ENCODE results near the gene HPSE2.
A peak's percentile ranks its signal among the peaks of the same experiment; 100 is the strongest.
"Not testable (repeated sequence)": the region's sequence is repeated elsewhere in the genome, so short reads cannot be mapped to it uniquely, and the experiment has no call there.

The HPSE2 gene

DNA sequence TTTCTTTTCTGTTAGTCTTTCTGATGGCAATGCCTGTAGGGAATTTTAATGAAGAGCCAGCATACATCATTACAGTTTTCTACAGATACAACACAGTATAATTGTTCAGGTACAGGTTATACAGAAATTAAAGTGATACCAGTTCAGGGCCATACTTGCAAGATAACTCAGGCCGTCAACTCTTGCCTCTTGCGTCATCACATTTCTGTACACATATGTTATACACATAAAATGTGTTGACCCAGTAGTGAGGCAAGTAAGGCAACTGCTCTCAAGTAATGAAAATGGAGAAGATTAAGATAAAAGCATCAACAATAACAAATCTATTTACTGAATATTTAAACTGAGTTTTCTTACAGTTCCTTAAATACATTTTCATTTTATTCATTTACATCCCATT lies 317.8 kb downstream of the HPSE2 start:
- no peak overlapping the region for H3K27ac ChIP-seq
- TF ChIP-seq CTCF (conservative IDR thresholded peaks at IDR 0.05) (no peak), ZFX (IDR thresholded peaks at IDR 0.05) (no peak)

DNA sequence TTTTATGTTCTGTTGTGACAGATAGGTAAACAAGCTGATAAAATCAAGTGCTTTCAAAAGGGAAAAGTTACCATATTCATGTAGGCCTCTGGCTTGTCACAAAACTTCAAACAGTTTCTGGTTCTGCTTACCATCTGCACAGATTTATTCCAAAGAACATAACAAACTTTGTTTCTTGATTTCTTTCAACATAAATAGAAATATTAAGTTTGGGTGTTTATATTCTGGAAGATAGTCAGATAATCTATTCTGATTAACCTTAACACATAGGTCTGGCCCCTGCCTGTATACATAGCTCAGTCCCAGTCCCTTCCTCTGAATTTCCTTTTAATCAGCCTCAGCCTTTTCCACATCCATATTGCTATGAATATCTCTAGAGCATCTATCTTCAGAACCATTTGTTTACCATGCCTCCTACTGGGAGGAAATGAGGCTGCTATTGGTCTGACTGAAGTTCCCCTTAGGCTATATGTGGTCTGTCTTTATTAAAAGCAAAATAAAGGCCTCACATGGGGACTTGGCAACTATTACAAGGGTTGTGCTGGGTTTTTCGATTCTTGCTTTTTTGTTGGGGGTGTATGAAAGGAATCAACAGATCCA lies 319.0 kb downstream of the HPSE2 start:
- no peak overlapping the region for H3K27ac ChIP-seq

GRCh38 chr10:98915911-98916310 lies 319.7 kb downstream of the HPSE2 start:
- TF ChIP-seq CTCF (conservative IDR thresholded peaks at IDR 0.05) (no peak), ZFX (IDR thresholded peaks at IDR 0.05) (no peak)
- H3K27ac ChIP-seq: no peak overlapping the region

More for the DNA sequence above, 319.0 kb downstream of the HPSE2 start:
- no peak for TF ChIP-seq ZFX (IDR thresholded peaks at IDR 0.05)
- TF ChIP-seq CTCF (conservative IDR thresholded peaks at IDR 0.05): 0 out of 2 replicates have a peak, but pooled peaks have one; percentile 6

- no peak for TF ChIP-seq CTCF (conservative IDR thresholded peaks at IDR 0.05)
- TF ChIP-seq ZFX (IDR thresholded peaks at IDR 0.05): no peak
- H3K27ac ChIP-seq: no peak overlapping the region
Observed at GRCh38 chr10:98910546-98910945, 325.1 kb downstream of the HPSE2 start.

DNA sequence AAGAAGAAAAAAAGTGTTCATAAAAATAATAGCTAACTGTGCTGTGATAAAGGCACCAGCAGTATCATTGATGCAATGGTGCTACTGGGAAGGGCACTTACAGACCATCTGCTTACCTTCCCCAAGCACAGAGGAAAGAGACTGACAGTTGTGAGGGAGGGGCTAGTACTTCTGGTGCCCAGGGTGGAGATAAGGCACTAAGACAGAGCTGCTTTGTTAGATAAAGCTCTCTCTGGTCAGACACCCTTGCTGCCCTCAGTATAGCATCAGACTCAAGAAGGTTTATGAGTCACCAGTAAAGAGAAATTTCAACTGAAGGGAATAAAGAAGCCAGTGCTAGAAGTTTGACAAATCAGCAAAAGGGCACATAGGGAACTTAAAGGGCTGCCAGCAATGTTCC lies 325.6 kb downstream of the HPSE2 start:
- H3K27ac ChIP-seq: no peak overlapping the region
- TF ChIP-seq CTCF (conservative IDR thresholded peaks at IDR 0.05) (no peak), ZFX (IDR thresholded peaks at IDR 0.05) (no peak)

DNA sequence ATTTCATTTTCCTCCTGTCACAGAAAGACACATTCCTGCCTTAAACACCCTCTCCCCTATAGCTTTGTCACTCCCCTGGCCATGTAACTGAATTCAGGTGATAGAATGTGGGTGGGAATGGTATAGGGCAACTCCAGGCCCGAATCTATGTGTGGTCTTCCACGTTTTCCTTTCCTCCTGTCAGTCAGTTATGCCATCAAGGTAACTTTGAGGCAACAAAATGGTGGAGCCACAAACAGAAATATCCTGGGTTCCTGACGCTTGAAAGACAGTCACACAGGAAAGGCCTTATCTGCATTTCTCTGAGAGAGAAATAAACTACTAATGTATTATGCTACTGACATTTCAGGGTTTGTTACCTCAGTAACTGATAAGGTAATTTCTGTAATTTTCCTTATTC lies 326.8 kb downstream of the HPSE2 start:
- TF ChIP-seq ZFX (IDR thresholded peaks at IDR 0.05): no peak
- TF ChIP-seq CTCF (conservative IDR thresholded peaks at IDR 0.05): no peak

DNA sequence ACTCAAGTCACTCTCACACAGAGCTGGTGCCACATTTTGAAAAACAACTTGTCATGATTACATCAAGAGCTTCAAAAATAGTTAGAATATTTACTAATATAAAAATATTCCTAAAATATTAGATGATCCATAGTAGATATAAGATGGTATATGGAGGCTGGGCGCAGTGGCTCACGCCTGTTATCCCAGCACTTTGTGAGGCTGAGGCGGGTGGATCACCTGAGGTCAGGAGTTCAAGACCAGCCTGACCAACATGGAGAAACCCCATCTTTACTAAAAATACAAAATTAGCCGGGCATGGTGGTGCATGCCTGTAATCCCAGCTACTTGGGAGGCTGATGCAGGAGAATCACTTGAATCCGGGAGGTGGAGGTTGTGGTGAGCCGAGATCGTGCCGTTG lies 327.4 kb downstream of the HPSE2 start:
- H3K27ac ChIP-seq: not testable (repeated sequence)

More for the DNA sequence above, 326.8 kb downstream of the HPSE2 start:
- H3K27ac ChIP-seq: no peak overlapping the region

- no peak overlapping the region for H3K27ac ChIP-seq
- no peak for TF ChIP-seq ZFX (IDR thresholded peaks at IDR 0.05)
- no peak for TF ChIP-seq CTCF (conservative IDR thresholded peaks at IDR 0.05)
Observed at GRCh38 chr10:98901441-98902110, 334.1 kb downstream of the HPSE2 start.

Data from C4-2B (cell line).